ENCODE results near the gene ERFL.

Gene ERFL

DNA sequence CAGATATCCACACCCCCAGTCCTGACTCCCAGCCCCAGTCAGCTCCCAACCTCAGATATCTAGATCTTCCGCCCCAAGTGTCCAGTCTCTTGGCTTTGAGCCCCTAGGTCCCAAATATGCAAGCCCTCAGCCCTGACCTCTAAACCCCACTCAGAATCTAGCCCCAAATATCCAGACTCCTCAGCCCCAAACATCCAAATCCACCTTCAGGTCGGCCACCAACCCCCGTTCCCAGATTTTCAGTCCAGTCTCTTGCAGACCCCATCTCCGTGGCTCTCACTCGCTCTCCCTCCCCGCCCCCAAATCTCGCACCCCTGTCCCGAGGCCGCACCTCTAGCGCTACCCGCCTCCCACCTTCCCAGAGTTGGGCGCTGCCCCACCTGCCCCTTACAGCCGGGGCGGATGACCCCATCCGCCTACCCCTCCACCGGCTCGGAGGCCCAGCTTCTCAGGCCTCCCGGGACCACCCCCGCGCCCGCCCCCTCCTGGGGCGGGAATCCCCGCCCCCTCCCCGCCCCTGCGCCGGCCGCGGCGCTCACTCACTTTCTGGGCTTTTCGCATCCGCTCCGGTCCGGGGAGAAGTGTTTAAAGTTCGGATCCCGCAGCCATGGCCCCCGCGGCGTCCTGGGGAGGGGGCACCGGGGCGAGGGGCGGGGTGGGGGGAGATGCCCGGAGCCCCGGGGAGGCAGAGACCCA lies 604 bp downstream of the ERFL start:
- no peak for DNase-seq (ENCODE audit: low spot score)
- FAIRE-seq: no peak

DNA sequence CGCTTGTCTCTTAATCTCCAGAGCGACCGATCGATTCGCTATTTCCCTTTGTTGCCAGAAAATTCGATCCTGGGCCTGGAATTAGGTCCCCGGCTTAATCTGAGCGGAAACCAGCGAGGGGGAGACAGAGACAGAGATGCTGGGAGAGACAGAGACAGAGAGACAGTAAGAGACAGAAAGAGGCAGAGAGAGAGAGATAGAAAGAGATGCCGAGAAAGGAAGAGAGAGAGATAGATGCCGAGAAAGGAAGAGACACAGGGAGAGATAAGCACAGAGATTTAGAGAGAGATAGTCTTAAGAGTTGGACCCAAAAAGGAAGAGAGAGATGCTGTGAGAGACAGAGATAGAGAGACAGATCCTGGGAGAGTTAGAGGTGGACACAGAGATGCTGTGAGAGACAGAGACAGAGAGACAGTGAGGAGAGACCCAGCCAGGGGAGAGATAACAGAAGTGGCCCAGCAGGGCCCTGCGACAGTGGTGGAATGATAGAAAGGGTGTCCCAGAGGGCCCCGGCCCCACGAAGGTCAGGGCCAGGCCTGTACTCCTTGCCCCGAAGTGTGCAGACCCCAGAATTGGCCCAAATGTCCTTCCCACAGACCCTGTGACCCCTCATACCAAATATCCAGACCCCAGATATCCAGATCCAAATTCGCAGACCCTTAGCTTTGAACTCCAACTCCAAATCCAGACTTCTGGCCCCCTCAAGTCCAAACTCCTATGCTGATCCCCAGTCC lies 1.3 kb downstream of the ERFL start:
- no peak for DNase-seq (ENCODE audit: low spot score)
- no peak for FAIRE-seq

GRCh38 chr19:41926028-41926762 lies 2.1 kb downstream of the ERFL start:
- FAIRE-seq (no peak), DNase-seq (ENCODE audit: low spot score) (no peak)

- no peak for FAIRE-seq
- no peak for DNase-seq (ENCODE audit: low spot score)
Observed at GRCh38 chr19:41925208-41926003, 2.8 kb downstream of the ERFL start.

DNA sequence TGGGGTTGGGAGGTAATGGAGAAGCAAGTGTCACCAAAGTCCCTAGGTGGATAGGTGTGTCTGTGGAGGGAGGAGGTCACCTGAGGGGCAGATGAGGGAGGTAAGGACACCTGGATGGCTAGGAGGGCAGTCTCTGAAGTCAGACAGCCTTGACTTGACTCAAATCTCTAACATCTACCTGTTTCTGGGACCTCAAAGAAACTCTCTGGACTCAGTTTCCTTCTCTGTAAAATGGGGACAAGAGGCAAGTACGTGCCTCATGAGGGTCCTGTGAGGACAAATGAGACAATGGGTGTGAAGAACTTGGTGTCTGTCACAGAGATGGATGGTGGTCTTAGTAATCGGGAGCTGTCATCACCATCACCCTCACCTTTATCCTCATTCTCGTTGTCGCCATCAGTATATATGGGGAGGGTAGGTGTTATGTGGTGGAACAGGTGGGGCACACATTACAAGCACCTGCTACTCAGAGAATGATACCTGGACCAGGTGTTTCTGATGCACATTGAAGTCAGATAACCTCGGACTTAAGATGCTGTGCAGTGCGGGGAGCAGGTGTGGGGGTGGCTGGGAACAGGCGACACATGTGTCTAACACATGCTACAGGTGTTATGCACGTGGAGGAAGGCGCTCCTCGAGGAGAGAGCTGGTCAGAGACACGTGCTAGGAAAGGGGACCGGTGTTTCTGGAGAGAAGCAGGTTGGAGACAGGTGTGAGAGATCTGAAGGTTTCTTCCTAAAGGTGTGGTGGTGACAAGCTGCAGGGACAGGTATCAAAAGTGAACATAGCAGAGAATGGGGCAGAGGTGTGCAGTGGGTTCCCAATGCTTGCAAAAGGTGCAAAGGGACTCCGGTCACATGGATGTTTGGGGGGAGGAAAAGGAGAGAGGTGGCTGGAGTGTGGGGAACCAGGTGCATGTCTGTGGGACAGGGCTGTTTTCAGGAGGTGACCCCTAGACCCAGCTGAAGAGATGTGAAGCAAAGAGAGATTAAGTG lies 3.8 kb downstream of the ERFL start:
- FAIRE-seq (no peak), DNase-seq (ENCODE audit: low spot score) (no peak)

GRCh38 chr19:41923045-41923788 lies 5.0 kb downstream of the ERFL start:
- DNase-seq (ENCODE audit: low spot score): no peak
- no peak for FAIRE-seq

DNA sequence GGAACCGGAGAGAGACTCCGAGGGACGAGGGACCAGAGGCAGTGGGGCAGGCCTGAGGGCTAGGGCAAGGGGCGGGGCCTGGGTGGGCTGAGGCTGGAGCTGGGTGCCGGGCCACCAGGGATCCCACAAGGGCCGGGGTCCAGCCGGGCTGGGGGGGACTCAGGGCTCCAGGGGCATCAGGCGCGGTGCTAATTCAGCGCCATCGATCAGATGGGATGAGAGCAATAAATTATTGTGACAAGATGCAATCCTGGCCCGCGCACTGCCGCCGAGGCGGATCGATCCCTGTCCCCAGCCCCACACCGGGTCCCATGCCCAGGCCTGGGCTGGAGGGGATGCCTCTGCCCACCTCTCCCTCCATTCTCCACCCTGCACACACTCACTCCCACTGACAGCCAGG lies 5.7 kb downstream of the ERFL start:
- FAIRE-seq (no peak), DNase-seq (ENCODE audit: low spot score) (no peak)

DNA sequence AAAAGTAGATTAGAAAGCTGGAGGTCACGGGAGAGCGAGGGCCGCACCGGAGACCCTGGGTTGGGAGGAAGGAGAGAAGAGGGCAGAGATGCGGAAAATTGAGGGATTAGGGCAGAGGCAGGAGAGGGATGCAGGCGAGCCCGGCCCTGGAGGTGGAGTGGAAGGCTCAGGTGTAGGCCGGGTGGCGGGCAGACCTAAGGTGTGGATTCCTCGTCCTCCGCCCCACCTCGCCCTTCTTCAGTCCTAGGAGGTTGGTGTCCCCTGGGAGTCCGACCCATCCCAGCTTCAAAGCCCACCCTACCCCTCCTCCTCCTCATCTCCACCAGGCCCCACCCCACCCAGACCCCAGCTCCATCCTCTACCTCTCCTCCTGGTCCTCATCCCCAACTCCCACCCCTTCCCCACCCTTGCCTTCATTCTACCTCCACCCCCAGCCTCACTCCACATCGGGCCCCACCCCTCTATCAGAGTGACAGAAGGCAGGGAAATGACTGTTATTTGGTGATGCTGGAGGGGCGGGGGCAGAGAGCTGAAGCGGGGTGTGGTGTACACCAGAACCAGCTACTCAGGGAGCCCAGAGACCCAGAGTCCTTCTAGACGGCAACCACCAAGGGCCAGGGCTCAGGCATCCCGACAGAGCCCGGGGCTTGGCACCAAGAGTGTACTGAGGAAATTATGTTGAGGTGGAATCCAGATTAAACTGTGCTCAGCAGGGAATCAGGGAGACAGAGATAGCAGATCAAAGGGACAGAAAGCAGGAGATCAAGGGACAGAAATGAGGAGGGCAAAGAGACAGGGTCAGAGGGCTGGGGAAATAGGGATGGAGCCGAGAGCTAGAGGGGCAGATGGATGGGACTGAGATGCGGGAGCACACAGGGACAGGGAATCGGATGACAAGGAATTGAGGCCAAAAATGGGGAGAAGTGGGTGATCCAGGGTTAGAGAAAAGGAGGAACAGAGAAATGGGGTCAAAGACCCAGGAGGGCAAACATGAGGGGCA lies 6.4 kb downstream of the ERFL start:
- FAIRE-seq (no peak), DNase-seq (ENCODE audit: low spot score) (no peak)

DNA sequence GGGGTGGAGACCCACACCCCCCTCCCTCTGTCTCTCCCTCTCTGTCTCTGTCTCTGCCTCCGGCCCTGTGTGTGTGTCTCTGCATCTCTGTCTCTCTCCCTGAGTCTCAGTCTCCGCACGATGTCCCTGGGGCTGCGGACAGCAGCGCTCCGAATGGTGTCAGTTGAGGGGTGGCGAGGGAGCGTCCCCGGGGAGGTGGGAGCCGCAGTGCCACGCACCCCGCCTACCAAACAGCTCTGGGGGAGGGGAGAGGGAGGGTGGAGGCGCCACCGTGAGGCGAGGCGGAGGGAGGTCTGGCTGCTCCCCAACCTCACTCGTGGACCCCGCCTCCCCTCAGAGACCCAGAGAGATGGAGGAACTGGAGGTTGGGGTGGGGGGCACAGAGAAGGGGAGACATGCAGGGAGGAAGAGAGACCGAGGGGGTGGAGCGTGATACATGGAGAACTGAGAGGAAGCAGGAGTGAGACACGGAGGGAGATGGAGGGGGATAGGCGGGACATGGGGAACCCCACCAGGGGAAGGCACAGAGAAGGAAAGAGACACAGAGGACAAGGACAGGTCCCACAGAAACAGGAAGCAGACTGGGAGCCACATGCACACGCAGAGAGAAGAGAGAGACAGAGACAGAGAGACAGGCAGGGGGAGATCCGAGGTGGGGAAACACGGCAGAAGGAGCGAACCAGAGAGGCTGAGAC lies 7.2 kb downstream of the ERFL start:
- FAIRE-seq: no peak
- DNase-seq (ENCODE audit: low spot score): no peak

GRCh38 chr19:41919948-41920712 lies 8.1 kb downstream of the ERFL start:
- FAIRE-seq: no peak

GRCh38 chr19:41918653-41919244 lies 9.5 kb downstream of the ERFL start:
- no peak for FAIRE-seq

More at GRCh38 chr19:41919948-41920712, 8.1 kb downstream of the ERFL start:
- no peak for DNase-seq (ENCODE audit: low spot score)

GRCh38 chr19:41918095-41918494 lies 10.2 kb downstream of the ERFL start:
- FAIRE-seq: no peak
- DNase-seq (ENCODE audit: low spot score): no peak

More at GRCh38 chr19:41918653-41919244, 9.5 kb downstream of the ERFL start:
- DNase-seq (ENCODE audit: low spot score): no peak

DNA sequence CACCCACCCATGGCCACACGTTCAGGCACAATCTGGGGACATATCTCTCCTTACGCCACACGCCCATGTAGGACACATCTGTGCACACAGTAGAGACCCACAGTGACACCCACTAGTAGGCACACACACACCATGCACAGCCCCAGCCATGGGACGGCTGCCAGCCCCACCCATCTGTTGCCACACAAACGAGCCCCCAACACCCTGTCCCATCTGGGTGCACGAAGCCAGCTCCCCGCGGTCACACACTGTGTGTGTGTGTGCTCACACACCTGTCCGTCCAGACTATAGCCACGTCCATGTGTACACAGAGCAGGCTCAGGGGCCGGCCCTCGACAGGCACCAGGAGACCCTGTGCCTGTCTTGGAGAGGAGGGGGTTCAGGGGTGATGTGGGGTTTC lies 10.6 kb downstream of the ERFL start:
- FAIRE-seq (no peak), DNase-seq (ENCODE audit: low spot score) (no peak)

DNA sequence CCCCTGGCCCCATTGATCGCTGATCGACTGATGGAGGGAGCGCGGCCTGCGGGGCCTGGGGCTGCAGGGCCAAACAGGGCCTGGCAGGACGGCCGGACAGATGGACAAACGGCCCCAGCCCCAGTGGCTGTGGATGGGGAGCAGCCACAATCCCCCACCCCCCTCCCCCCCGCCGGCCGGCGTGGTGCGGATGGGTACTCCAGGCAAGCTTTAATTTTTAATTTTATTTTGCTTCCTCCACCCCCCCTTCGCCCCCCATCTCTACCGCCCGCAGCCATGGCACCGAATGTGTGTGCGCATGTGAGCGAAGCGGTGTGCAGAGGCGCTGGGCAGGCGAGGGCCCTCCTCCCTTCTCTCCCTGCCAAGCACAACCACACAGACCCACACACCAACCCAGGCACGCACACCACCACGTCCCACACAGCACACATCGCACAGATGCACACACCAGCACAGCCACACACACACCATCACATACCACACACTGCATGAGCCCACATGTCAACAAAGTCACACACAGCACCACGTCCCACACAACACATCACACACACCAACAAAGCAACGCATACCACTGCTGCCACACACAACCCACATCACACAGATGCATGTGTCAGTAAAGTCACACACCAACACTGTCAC lies 12.4 kb downstream of the ERFL start:
- DNase-seq (ENCODE audit: low spot score) (no peak), FAIRE-seq (no peak)

DNA sequence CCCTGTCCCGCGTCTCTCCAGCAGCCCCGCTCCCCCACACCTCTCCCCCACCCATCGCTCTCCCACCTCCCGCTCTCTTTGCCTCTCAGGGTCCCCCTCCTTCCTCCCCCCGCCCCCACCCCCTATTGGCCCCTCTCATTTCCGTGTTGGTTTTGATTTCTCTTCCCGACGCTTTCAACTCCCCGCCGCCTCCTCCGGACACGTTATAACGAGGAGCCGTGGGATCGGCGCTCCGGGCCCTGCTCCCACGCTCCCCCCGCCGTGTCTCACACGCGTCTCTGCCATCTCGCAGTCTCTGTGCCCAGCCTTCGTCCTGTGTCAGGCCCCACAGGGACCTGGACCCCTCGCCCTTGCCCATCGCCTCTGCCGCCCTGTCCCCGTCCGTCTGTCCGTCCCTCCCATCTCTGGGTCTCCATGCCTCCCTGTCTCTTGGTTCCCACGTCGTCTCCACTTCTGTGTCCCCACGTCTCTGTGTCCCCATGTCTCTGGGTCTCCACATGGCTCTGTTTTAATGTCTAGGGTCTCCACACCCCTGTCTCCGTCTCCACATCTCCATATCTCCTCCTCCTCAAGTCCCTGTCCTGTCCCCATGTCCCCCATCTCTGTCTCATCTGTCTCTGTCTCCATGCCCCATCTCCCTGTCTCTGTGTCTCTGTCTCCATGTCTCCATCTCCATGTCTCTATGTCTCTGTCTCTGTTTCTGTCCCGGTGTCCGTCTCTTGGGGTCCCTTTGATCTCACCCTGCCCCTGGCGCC lies 13.1 kb downstream of the ERFL start:
- FAIRE-seq: no peak
- no peak for DNase-seq (ENCODE audit: low spot score)
